ENCODE results near the gene BRF1.

Gene BRF1

GRCh38 chr14:105221598-105222178 is 79.1 kb downstream of the BRF1 start:
- Histone ChIP-seq H3K27me3 (ENCODE audit: control insufficient read depth, insufficient read depth, low read length) (no peaks in the 10 kb centered on the region), H3K9me3 (ENCODE audit: control insufficient read depth, low read length) (no peaks in the 10 kb centered on the region), H3K9ac (ENCODE audit: low read length) (no peak overlapping the region), H3K36me3 (ENCODE audit: control insufficient read depth, insufficient read depth, low read length) (no peaks in the 10 kb centered on the region), H3K4me1 (ENCODE audit: control insufficient read depth, insufficient read depth, low read length) (no peaks in the 10 kb centered on the region), H3K4me3 (ENCODE audit: low read length) (no peak overlapping the region)

- no peak overlapping the region for H3K9ac ChIP-seq (ENCODE audit: low read length)
- H3K4me1 ChIP-seq (ENCODE audit: control insufficient read depth, insufficient read depth, low read length) = no peaks in the 10 kb centered on the region
- no peaks in the 10 kb centered on the region for H3K36me3 ChIP-seq (ENCODE audit: control insufficient read depth, insufficient read depth, low read length)
- H3K9me3 ChIP-seq (ENCODE audit: control insufficient read depth, low read length) = no peaks in the 10 kb centered on the region
- H3K27me3 ChIP-seq (ENCODE audit: control insufficient read depth, insufficient read depth, low read length) = no peaks in the 10 kb centered on the region
- H3K4me3 ChIP-seq (ENCODE audit: low read length) = no peak overlapping the region
Observed at GRCh38 chr14:105220699-105221597, 79.9 kb downstream of the BRF1 start.

GRCh38 chr14:105219753-105220152 is 81.0 kb downstream of the BRF1 start:
- Histone ChIP-seq H3K9me3 (ENCODE audit: control insufficient read depth, low read length) (no peaks in the 10 kb centered on the region), H3K4me1 (ENCODE audit: control insufficient read depth, insufficient read depth, low read length) (no peaks in the 10 kb centered on the region), H3K27me3 (ENCODE audit: control insufficient read depth, insufficient read depth, low read length) (no peaks in the 10 kb centered on the region), H3K36me3 (ENCODE audit: control insufficient read depth, insufficient read depth, low read length) (no peaks in the 10 kb centered on the region), H3K9ac (ENCODE audit: low read length) (no peak overlapping the region), H3K4me3 (ENCODE audit: low read length) (no peak overlapping the region)

GRCh38 chr14:105219043-105219612 is 81.7 kb downstream of the BRF1 start:
- no peaks in the 10 kb centered on the region for H3K4me1 ChIP-seq (ENCODE audit: control insufficient read depth, insufficient read depth, low read length)
- no peaks in the 10 kb centered on the region for H3K36me3 ChIP-seq (ENCODE audit: control insufficient read depth, insufficient read depth, low read length)
- H3K27me3 ChIP-seq (ENCODE audit: control insufficient read depth, insufficient read depth, low read length) = no peaks in the 10 kb centered on the region
- H3K9me3 ChIP-seq (ENCODE audit: control insufficient read depth, low read length) = no peaks in the 10 kb centered on the region
- no peak overlapping the region for H3K4me3 ChIP-seq (ENCODE audit: low read length)
- no peak overlapping the region for H3K9ac ChIP-seq (ENCODE audit: low read length)

- H3K36me3 ChIP-seq (ENCODE audit: control insufficient read depth, insufficient read depth, low read length) = no peaks in the 10 kb centered on the region
- H3K27me3 ChIP-seq (ENCODE audit: control insufficient read depth, insufficient read depth, low read length) = no peaks in the 10 kb centered on the region
- no peak overlapping the region for H3K4me3 ChIP-seq (ENCODE audit: low read length)
- no peaks in the 10 kb centered on the region for H3K4me1 ChIP-seq (ENCODE audit: control insufficient read depth, insufficient read depth, low read length)
- H3K9me3 ChIP-seq (ENCODE audit: control insufficient read depth, low read length) = no peaks in the 10 kb centered on the region
- H3K9ac ChIP-seq (ENCODE audit: low read length) = no peak overlapping the region
Observed at GRCh38 chr14:105218611-105219010, 82.2 kb downstream of the BRF1 start.

- Histone ChIP-seq H3K27me3 (ENCODE audit: control insufficient read depth, insufficient read depth, low read length) (no peaks in the 10 kb centered on the region), H3K9me3 (ENCODE audit: control insufficient read depth, low read length) (no peaks in the 10 kb centered on the region), H3K4me3 (ENCODE audit: low read length) (no peak overlapping the region), H3K4me1 (ENCODE audit: control insufficient read depth, insufficient read depth, low read length) (no peaks in the 10 kb centered on the region), H3K9ac (ENCODE audit: low read length) (no peak overlapping the region), H3K36me3 (ENCODE audit: control insufficient read depth, insufficient read depth, low read length) (no peaks in the 10 kb centered on the region)
Observed at GRCh38 chr14:105217774-105218173, 83.0 kb downstream of the BRF1 start.

- no peaks in the 10 kb centered on the region for H3K27me3 ChIP-seq (ENCODE audit: control insufficient read depth, insufficient read depth, low read length)
- H3K9me3 ChIP-seq (ENCODE audit: control insufficient read depth, low read length) = no peaks in the 10 kb centered on the region
- no peak overlapping the region for H3K9ac ChIP-seq (ENCODE audit: low read length)
- no peaks in the 10 kb centered on the region for H3K36me3 ChIP-seq (ENCODE audit: control insufficient read depth, insufficient read depth, low read length)
- no peaks in the 10 kb centered on the region for H3K4me1 ChIP-seq (ENCODE audit: control insufficient read depth, insufficient read depth, low read length)
- no peak overlapping the region for H3K4me3 ChIP-seq (ENCODE audit: low read length)
Observed at GRCh38 chr14:105216490-105217247, 84.1 kb downstream of the BRF1 start.

- Histone ChIP-seq H3K9ac (ENCODE audit: low read length) (no peak overlapping the region), H3K4me1 (ENCODE audit: control insufficient read depth, insufficient read depth, low read length) (no peaks in the 10 kb centered on the region), H3K27me3 (ENCODE audit: control insufficient read depth, insufficient read depth, low read length) (no peaks in the 10 kb centered on the region), H3K9me3 (ENCODE audit: control insufficient read depth, low read length) (no peaks in the 10 kb centered on the region), H3K36me3 (ENCODE audit: control insufficient read depth, insufficient read depth, low read length) (no peaks in the 10 kb centered on the region), H3K4me3 (ENCODE audit: low read length) (no peak overlapping the region)
Observed at GRCh38 chr14:105215602-105216001, 85.2 kb downstream of the BRF1 start.

- Histone ChIP-seq H3K4me3 (ENCODE audit: low read length) (no peak overlapping the region), H3K9me3 (ENCODE audit: control insufficient read depth, low read length) (no peaks in the 10 kb centered on the region), H3K36me3 (ENCODE audit: control insufficient read depth, insufficient read depth, low read length) (no peaks in the 10 kb centered on the region), H3K9ac (ENCODE audit: low read length) (no peak overlapping the region), H3K4me1 (ENCODE audit: control insufficient read depth, insufficient read depth, low read length) (no peaks in the 10 kb centered on the region), H3K27me3 (ENCODE audit: control insufficient read depth, insufficient read depth, low read length) (no peaks in the 10 kb centered on the region)
Observed at GRCh38 chr14:105214324-105214915, 86.4 kb downstream of the BRF1 start.

GRCh38 chr14:105213361-105213760 is 87.4 kb downstream of the BRF1 start:
- no peaks in the 10 kb centered on the region for H3K27me3 ChIP-seq (ENCODE audit: control insufficient read depth, insufficient read depth, low read length)

GRCh38 chr14:105212541-105213300 is 88.1 kb downstream of the BRF1 start:
- H3K36me3 ChIP-seq (ENCODE audit: control insufficient read depth, insufficient read depth, low read length) = no peaks in the 10 kb centered on the region
- H3K4me1 ChIP-seq (ENCODE audit: control insufficient read depth, insufficient read depth, low read length) = no peaks in the 10 kb centered on the region
- H3K9ac ChIP-seq (ENCODE audit: low read length) = no peak overlapping the region
- no peak overlapping the region for H3K4me3 ChIP-seq (ENCODE audit: low read length)
- H3K27me3 ChIP-seq (ENCODE audit: control insufficient read depth, insufficient read depth, low read length) = no peaks in the 10 kb centered on the region
- no peaks in the 10 kb centered on the region for H3K9me3 ChIP-seq (ENCODE audit: control insufficient read depth, low read length)

More at GRCh38 chr14:105213361-105213760, 87.4 kb downstream of the BRF1 start:
- Histone ChIP-seq H3K4me3 (ENCODE audit: low read length) (no peak overlapping the region), H3K9me3 (ENCODE audit: control insufficient read depth, low read length) (no peaks in the 10 kb centered on the region), H3K9ac (ENCODE audit: low read length) (no peak overlapping the region), H3K36me3 (ENCODE audit: control insufficient read depth, insufficient read depth, low read length) (no peaks in the 10 kb centered on the region), H3K4me1 (ENCODE audit: control insufficient read depth, insufficient read depth, low read length) (no peaks in the 10 kb centered on the region)

All from mucosa of stomach (tissue), 1 donor.